ENCODE measurements around the gene TSSK6.
A peak's percentile ranks its signal among the peaks of the same experiment; 100 is the strongest.
"Not testable (repeated sequence)": the region's sequence is repeated elsewhere in the genome, so short reads cannot be mapped to it uniquely, and the experiment has no call there.

TSSK6 gene

DNA sequence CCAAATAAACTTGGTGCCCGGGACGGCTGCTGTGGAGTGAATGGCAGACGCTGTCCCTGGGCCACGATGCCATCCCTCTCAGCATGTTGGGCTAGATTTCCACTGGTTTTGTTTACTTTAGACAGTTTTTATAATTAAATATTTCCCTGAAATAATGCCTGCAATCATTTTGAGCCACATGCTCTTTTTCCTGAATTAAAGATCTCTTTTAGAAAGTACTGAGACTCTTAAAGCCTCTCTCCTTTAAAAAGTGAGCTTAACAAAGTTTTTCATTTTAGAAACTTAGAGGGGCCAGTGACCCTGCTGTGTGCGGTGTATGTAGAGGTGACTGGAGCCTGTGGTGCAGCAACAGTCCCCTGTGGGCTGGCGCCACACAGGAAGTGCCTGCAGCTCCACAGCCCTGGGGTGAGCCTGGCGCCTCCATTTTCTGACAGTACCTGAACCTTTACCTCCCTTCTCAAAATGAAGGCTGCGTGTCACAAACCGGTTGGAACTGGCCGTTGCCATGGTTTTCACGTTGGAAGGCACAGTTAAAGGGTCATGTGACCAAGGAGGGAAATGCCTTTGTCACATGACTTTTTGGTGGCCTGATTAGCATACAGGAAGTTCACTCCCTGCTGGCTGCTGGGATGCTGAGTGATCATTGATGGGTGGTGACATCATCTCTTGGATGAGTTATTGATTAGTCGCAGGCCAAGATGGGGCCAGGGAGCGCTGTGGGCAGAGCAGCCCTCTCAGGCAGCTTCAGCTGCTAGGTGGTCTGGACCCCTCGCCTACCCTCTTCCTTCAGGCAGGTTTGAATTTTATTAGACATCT, 26.3 kb downstream of the TSSK6 start:
- peak; percentile 76 to 77 for DNase-seq (ENCODE audit: low read depth in 1 of 2, low spot score in 1 of 2)

DNA sequence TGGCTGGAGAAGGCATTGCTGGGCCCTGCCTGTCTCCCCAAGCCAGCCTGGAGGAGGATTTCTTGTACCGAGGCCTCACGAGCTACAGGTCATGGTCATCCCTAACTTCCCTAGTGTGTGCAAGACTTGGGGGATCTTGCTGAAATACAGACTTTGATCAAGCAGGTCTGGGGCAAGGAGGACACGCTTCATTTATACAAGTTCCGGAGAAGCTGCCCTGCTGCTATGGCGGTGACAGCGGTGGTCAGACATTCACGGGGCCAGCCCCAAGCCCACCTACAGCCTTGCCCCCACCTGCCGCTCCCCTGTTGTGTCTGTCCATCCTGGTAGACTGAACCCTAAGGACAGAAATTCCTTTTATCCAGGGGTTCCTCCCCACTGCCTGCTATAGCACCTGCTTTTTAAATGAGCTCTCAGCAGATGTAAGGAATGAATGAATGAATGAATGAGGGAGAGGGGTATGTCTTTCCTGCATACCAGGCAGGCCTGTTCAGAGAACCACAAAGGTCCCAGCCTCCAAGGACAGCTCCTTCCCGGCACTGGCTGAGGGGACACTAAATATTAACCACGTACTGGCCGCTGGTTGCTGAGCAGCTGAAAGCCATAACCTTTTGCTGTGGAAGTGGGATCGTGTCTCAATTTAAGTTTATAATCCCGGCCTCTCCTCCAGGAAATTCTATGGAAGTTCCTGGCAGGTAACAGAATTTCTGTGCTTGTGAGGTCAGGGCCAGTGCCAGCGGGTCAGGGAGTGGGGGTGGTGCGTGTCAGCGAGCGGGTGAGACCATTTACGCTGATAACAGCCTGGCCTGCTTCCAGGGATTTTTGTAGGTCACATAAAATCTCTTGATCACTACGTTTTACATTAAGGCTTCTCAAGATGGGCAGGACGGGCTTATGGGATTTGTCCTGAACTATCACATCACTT, 27.1 kb downstream of the TSSK6 start:
- no peak for DNase-seq (ENCODE audit: low read depth in 1 of 2, low spot score in 1 of 2)

DNA sequence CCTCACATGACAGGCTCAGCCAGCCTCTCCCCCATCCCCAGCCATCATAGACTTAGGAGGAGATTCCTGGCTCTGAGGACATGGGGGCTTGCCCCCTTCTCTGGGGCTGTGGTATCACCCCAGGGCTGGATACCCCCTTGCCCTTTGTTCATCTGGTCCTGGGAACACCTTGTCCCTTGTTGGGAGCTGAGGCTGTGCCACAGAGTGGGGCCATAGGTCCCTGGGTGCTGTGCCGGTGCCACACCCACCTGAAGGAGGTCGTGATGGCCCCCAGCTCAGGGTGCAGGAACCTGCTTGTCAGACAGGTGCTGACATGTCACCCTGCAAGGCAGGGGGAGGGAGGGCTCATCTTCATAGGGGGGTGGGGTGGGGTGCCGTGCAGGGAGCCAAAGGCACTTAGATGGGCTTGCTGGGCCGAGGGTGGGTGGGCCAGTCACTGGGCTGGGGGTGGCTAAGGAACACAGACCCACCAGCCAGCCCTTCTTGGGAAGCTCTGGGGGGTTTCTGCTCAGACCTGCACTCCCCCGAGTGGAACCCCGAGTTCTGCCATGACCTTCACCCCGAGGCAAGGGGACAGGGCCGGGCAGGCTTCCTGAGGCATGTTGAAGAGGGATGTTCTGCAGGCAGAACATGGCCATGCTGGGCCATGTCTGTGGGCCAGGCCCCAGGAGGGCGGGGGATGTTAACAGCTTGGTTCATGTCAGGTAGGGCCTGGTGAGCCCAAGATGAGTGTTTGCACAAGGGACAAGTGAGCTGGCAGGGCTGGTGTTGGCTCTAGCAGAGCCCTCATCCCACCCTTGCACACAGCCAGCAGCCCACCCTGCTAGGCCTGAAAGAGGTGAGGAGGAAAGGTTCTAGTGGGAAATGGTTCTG, 28.0 kb downstream of the TSSK6 start:
- DNase-seq (ENCODE audit: low read depth in 1 of 2, low spot score in 1 of 2), result no peak

DNA sequence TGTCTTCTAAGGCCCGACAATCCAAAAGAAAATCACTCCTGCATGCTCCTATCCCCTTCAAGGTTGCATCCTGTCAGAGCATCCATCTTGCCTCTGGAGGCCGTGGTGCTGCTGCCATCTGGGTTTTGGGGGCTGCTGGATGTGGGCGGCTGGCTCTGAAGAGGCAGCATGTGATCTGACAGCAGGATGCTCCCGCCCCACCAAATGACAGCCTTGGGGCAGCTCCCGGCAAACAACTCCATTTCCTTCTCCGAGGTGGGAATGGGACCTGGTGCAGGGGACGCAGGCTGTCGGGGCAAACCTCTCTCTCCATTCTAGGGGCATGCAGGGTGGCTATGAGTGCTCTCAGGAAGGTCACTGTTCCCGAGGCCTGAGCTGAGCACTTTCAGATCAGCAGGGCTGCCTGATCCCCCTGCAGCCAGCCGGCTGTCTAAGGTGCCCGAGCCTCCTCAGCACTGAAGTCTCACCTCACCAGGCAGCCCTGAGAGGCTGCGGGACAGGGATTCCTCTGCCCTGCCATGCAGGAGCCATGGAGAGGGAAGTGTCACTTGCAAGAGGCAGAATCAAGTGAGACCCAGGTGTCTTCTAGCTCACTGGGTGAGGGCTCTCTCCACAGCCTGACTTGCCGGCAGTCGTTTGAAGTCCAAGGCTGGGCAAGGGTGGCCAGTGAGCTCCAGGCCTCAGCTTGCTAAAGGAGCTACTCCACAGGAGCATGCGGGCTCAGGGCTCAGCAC, 28.8 kb downstream of the TSSK6 start:
- DNase-seq (ENCODE audit: low read depth in 1 of 2, low spot score in 1 of 2), result no peak

DNA sequence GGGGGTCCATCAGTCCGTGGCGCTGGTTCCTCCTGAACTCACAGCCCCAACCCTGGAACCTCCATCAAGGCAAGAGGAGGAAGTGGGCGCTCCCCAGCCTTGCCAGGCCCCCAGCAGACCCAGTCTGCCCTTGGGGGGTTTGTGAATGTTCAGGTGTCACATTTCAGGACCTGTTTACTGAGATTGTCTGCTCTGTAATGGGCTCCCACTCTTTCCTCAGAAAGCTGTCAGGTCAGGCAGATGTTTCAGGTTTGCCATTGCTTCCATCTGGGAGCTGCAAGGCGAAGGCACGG, 29.4 kb downstream of the TSSK6 start:
- DNase-seq (ENCODE audit: low read depth in 1 of 2, low spot score in 1 of 2), result no peak

DNA sequence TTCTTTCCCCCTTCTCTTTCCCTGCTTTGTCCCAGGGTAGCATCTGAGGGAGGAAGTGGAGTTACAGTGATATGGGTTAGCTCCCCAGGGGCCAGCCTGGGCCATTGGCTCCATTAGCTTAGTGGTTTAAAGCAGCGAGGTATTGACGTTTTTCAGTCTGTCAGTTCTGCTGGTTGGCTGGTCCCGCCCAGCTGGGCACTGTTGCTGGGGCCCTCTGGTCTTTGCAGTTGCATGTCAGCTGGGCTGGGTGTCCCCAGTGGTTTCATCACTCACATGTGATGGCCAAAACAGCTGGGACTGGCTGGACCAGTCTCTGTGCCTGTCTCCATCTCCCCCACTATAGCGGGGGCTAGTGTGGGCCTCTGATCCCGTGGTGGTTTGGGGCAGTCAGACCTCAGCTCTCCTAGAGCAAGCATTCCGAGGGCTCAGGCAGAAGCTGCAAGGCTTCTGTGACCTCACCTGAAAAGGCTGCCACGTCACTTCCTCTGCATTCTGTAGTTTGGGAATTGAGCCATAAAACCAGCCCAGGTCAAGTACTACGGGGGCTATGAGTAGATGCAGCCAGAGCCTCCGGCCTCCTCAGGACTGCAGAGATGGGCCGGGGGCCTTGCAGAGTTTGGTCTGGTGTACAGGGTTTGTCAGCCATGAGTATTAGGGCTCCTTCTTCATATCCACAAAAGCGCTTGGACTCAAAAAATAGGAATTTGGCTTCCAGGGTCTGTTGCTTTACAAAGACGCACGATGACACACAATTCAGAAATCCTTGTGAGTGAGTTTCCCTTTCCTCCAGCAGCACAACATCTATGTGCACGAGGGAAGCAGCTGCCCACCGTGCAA, 30.0 kb downstream of the TSSK6 start:
- no peak for DNase-seq (ENCODE audit: low read depth in 1 of 2, low spot score in 1 of 2)

DNA sequence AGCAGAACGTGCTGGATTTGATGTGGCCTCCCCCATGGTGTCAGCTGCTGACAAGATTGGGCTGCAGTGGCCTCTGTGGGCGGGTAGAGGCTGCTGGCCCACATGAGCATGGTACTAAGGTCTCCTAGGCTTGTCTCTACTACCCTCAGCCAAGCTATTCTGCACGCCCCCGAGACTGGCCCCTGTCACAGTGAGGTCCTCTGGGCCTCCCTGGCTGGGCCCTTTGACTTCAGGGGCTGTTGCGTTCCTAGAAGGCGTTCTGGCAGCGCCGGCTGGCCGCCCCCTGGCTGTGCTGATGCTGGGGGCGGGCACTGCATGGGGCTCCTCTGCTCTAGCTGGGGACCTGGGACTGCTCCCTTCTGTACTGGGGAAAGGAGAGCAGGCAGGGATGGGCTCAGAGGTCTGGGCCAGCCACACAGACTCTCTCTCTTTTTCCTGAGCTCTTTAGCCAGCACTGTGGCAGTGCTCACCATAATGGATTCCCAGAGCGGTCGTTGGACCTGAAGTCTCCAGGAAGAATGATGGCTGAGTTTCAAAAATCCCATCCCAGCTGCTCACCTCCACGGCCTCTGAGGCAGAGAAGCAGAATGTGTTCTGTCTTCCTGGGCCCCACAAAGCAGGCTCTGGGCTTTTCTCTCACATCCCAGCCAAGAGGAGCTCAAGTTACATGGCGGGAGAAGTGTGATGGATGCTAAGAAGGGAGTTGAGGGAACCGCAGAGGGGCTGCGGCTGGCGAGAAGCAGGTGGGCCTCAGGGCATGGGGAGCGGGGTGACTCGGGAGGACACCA, 32.3 kb downstream of the TSSK6 start:
- no peak for DNase-seq (ENCODE audit: low read depth in 1 of 2, low spot score in 1 of 2)

DNA sequence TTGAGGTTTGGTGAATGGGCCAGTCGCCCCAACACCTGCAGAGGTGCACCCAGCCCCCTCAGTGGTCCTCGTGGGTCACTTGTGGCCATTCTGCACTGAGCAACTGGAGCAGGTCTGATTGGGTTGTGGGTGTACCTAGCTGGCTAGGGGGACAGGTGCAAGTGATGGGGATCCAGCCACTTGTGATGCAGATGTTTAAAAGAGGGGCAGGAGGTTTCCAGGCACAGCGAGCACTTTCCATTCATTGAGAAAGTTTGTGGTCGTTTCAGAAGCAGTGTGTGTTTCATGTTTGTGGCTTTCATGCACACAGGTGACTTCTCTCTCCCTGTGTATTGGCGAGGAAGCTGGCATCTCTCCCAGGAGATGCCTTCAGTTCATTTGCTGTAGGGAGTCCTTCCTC, 34.7 kb downstream of the TSSK6 start:
- no peak for DNase-seq (ENCODE audit: low read depth in 1 of 2, low spot score in 1 of 2)

DNA sequence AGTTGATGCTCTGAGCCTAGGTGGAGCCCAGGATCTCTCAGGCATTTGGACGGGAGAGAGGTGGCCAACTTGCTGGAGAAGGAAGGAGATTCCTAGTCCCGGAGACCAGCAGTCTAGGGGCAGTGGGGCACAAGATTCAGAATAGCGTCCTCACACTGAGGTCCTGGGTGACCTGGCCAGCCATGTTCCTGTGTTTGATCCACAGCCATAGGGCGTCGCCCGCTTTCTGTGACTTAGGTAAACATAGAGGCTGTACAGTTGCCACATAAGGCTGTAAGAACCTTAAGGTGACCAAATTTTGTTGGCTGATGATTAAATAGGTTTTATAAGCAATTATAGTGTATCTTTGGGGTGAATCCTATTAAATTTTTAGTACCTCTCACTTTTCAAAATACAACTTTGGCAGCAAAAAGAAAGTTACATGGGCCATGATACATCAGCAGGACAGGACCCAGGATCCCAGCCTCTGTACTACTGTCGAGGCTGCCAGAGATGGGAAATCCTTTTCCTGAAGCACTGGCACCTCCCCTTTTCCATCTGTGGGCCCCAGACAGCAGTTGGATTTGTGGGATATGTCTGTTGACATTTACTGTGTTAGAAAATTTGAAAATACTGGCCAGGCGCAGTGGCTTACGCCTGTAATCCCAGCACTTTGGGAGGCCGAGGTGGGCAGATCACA, 37.5 kb downstream of the TSSK6 start:
- DNase-seq (ENCODE audit: low read depth in 1 of 2, low spot score in 1 of 2), result no peak

DNA sequence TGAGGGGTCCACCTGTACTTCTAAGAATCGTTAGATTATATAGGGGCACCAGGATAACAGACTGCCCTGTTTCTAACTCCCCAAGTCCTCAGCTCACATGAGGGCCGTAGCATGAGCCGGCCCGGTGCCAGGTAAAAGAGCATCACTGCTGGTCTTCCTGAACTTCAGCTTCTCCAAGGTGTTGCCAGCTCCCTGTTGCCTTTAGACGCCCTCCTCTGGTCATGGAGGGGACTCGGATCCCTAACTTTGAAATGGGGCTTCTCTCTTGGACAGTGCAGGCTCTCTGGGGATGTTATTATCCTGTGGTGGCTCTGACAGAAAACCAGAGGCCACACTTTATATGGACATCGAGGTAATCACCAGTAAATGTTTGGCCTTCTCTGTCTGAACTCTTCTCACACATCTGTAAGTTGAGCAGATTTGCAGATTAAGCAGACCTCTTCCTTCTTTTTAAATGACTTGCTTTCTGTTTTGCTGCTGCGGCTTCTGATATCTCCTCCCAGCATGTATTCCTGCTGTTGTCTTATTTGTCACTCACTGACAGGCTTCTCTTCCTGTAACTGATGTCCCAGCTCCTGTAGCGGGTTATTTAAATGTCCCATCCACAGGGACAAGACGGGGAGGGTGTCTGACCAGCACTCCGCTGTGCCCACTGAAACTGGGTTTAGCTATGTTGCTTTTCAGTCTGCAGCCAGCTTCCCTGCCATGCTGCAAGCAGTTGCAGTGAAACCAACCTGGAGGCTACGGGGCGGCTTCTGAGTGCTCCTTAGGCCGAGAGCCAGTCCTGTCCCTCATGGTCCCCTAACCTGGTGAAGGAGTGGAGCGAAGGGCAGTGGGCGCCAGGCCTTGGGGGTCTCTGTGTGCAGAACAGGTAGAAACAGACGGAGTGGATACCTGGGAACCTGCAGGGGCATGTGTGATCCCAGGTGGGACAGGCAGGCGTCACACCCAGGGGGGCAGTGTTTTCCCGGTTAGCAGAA, 39.2 kb downstream of the TSSK6 start:
- DNase-seq (ENCODE audit: low read depth in 1 of 2, low spot score in 1 of 2), result no peak

DNA sequence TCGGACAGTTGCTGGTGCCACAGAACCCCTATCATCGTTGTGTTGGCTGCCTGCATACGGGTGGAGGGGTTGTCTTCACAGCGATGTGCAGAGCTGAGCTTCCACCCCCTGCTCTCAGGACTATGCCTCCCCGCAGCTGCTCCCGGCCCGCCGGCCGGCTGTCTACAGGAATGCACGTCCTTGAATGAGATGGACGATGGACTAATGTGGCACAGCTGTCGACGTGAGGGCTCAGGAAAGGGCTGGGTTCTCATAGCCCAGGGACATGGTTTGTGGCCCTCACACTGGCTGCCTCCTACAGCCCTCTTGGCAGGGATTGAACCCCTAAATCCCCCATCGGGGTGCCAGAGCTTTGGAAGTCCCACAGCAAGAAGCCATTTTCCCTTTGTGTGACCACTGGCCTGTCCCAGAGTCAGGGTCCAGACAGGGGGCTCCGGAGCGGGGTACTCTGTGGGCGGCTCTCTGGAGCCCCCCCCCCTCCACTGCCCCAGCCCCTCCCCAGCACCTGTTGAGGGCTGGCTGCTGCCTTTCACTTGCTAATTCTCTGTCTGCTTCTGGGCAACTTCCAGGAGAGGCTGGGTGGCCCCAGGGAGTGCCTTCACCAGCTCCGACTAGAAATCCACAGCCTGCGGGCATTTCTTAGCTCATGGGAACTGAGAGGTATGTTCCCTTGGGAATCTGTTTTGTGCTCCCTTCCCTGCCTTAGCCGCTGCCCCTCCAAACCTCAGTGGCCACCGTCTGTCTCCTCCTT, 40.2 kb downstream of the TSSK6 start:
- DNase-seq (ENCODE audit: low read depth in 1 of 2, low spot score in 1 of 2), result no peak

DNA sequence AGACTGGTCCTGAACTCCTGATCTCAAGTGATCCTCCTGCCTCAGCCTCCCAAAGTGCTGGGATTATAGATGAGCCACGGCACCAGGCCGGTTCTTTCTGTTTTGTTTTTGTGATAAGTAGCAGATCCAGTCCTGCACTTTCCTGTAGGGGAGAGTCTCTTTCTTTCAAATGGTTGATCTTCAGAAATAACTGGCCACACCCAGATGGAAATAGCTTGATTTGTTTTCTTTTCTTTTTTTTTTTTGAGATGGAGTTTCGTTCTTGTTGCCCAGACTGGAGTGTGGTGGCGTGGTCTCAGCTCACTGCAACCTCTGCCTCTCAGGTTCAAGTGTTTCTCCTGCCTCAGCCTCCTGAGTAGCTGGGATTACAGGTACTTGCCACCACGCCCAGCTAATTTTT, 43.2 kb downstream of the TSSK6 start:
- DNase-seq (ENCODE audit: low read depth in 1 of 2, low spot score in 1 of 2), result not testable (repeated sequence)

DNA sequence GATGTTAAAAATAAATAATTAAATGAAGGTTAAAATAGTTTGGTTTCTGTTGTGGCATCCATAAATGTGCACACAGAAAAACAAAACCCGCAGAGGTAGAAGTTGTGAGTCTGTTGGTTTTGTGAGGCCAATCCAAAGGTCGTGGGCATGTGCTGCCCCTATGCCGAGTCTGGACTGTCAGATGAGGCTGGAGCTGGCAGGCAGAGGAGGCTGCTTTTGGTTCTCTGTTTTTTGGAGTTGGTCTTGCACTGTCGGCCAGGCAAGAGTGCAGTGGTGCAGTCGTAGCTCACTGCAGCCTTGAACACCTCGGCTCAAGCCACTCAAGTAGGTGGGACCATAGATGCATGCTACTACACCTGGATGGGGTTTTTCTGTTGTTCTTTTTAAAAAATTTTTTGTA, 43.7 kb downstream of the TSSK6 start:
- no peak for DNase-seq (ENCODE audit: low read depth in 1 of 2, low spot score in 1 of 2)

DNA sequence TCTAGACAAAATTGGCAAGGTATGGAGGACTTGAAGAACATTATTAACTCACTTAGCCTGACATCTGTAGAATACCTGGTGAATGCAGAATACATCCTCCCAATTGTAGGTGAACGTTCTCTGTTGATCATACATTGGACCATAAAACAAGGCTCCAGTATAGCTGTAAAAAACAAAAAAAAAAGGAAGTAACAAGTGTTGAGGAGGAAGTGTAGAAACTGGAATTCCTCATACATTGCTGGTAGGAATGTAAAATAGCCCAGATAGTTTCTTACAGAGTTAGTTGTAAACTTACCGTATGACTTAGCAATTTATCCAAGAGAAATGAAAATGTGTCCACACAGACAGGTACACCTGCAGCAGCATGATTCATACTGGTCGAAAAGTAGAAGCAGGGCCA, 44.8 kb downstream of the TSSK6 start:
- no peak for DNase-seq (ENCODE audit: low read depth in 1 of 2, low spot score in 1 of 2)

DNA sequence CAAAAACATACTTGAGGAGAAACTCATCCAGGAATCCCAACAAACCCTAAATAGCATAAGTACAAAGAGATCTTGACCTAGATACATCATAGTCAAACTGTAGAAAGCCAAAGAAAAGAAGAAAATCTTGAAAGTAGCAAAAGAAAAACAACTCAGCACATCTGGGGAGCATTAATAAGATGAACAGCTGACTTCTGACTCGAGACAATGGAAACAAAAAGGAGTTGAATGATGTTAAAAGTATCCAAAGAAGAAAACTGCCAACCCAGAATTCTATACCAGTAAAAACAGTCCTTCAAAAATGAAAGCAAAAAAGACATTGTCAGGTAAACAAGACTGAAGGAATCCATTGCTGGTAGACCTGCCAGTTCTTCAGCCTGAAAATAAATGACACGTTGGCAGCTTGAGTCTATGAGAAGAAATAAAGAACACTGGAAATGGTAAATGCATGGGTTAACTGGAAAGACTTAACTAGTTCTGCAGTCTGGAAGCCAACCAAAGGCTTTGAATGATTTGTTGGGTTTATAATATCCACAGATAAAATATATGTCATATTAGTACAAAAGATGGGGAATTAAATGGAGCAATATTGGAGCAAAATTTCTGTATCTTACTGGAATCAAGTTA, 46.8 kb downstream of the TSSK6 start:
- no peak for DNase-seq (ENCODE audit: low read depth in 1 of 2, low spot score in 1 of 2)

DNA sequence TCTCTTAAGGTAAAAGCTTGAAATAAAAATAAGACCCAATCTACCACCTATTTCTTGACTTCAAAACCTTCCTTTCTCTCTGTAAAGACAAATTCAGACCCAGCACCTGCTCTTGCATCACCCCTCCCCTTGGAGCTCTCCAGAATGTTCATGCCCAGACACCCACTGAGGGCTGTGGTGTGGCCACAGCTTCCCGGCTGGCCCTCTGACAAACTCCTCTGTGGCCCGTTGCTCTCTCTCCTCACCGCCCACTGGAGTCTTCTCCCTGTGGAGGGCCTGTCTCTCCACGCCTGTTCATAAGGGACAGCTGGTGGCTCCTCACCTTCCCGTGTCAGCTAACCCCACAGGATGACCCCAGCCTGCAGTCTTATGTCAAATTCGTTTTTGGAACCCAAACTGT, 49.1 kb downstream of the TSSK6 start:
- no peak for DNase-seq (ENCODE audit: low read depth in 1 of 2, low spot score in 1 of 2)

Measured in activated T-helper 1 cell treated with anti-CD3 and anti-CD28 coated beads, Interleukin-2, amount 50 U/mL, for 16 hours (primary cell).